Astrocyte (in vitro differentiated cells and primary cell): ENCODE measurements around the gene TUBE1.

Experiments used
- CTCF ChIP-seq: IDR thresholded peaks from 2 replicates; pipeline ENCODE4 v1.5.1; 2011; ENCODE audit warnings: low read depth, mild to moderate bottlenecking, inconsistent platforms, low read length, moderate library complexity; ENCODE audit not compliant: insufficient read depth
- EZH2 ChIP-seq: IDR thresholded peaks from 2 replicates; pipeline ENCODE4 v1.6.1; 2012; ENCODE audit warnings: mild to moderate bottlenecking, low read length, inconsistent platforms; ENCODE audit not compliant: insufficient read depth

GRCh38 chr6:112065426-112065986, 21.8 kb downstream of the TUBE1 start:
- no peak for TF ChIP-seq CTCF
- TF ChIP-seq EZH2: no peak
